NCI-H345 treated with DMSO at 0.1 percent for 48 hours (cell line): Measurements from ENCODE around the gene RGS17.
"Not testable (repeated sequence)": the region's sequence is repeated elsewhere in the genome, so short reads cannot be mapped to it uniquely, and the experiment has no call there.

ENCODE experiments used
- DNase-seq: peaks from one replicate; lab custom pipeline; 2025; ENCODE audit not compliant: unreplicated experiment; lab: John Stamatoyannopoulos, UW

RGS17 gene

DNA sequence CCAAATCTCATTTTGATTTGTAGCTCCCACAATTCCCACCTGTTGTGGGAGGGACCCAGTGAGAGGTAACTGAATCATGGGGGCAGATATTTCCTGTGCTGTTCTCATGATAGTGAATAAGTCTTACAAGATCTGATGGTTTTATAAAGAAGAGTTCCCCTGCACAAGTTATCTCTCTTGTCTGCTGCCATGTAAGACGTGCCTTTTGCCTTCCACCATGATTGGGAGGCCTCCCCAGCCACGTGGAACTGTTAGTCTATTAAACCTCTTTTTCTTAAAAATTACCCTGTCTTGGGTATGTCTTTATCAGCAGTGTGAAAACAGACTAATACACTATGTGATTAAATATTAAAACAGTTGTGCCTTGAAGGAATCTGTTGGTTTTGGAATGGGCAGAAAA, 131.5 kb downstream of the RGS17 start:
- DNase-seq, result not testable (repeated sequence)

GRCh38 chr6:152993847-152994246, 137.2 kb downstream of the RGS17 start:
- no peak for DNase-seq

DNA sequence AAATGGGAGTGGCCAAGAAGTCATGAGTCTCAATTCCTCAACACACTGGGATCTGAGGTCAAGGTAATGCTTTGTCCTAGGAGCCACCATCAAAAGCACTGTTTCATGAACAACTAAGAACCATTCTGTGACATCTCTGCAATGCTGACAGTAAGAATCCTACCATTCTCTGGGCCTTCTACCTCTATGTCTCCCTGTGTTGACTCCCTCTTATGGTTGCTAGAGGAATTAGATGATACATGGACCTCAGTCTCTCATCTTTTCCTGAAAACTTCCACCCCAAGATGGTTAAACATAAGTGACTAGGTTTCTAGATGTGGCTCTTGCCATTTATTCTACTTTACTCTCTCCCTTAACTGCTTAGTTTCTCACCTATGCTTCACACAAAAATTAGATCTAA, 137.7 kb downstream of the RGS17 start:
- no peak for DNase-seq

GRCh38 chr6:152986978-152987377, 144.1 kb downstream of the RGS17 start:
- no peak for DNase-seq

- DNase-seq, result not testable (repeated sequence)
Measured at GRCh38 chr6:152985300-152985699, 145.8 kb downstream of the RGS17 start.

- DNase-seq, result no peak
Measured at GRCh38 chr6:152984513-152984872, 146.6 kb downstream of the RGS17 start.

DNA sequence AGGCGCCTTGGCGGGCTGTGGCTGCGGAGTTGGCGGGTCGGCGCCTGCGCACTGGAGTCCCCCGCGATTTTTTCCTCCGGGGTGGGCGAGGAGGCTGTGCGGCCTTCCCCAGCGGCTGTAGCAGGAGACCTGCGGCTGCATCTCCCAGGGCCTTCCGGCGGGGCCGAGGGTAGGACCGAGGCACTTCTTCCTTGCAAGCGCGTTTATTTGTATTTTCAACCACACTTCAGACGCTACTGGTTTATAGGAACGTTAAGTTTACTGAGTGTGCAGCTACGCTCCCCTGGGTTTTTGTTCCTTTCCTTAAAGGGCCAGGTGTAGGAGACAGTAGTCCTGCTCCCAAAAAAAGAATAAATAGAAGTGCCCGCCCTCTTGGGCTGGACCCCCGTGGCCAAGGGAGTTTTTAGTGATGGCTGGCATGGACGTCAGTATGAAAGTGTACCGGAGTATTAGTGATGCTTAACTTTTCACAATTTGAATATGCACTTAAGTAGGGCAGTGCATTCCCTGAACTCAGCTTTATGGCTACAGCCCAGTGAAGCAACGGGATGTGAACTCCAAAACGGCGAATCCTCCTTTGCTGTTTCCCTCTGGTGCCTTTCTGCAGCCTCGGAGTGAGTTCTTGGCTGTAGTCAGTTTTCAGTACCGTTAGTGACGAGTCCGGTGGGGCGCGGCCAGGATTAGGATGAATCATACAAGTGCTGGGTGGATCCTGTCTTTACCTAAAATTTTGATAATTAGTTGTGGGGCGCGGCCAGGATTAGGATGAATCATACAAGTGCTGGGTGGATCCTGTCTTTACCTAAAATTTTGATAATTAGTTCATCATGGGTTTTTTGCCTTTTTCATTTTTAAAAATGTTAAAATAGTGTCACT, 147.2 kb downstream of the RGS17 start:
- DNase-seq, result peak; percentile 72

- peak; percentile 97 for DNase-seq
Measured at GRCh38 chr6:152982904-152983636, 148.0 kb downstream of the RGS17 start, which contains the start of gene FBXO5. TSS of gene FBXO5 (minus strand) at chr6:152983041. CDS start at chr6:152982959, 82 bp downstream.

DNA sequence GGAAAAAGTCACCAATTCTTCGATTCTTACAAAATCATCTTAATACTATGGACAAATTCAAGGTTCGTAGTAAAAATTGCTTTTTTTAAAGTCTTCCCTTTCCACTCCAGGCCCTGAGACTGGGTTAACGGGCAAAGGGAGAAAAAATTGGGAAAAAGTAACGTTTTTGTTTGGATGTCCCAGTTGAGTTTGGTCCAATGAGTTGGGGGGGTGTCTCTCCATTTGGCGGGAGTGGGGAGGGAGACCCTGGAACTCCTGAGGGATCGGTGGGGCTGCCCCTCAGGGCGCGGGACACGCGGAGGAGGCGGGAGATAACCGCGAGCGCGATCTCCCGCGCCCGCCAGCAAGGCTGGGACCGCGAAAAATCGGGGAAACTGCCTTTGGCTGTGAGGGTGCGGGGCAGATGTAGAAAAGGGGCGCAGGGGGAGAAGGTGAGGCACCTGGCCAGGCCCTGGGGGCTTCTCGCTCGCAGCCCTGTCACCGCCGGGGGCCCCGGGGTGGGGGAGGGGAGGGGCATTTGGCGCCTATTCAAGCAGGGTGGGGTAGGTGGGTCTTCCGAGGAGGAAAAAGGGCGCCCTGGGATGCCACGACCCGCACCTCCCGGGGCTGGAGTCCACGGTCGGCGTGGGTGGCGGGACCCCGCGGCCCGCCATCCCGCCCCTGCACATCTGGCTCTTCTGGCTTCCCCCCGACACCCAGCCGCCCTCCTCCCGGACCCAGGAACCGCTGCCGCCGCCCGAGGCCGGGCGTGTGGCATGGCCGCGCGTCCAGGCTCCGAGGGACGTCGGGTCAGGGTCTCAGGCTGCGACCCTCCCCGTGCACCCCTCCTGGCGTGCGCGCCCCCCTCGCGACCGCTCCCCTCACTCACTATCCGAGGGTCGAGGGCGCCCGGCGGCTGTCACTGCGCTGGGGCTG, 148.8 kb downstream of the RGS17 start:
- no peak for DNase-seq

DNA sequence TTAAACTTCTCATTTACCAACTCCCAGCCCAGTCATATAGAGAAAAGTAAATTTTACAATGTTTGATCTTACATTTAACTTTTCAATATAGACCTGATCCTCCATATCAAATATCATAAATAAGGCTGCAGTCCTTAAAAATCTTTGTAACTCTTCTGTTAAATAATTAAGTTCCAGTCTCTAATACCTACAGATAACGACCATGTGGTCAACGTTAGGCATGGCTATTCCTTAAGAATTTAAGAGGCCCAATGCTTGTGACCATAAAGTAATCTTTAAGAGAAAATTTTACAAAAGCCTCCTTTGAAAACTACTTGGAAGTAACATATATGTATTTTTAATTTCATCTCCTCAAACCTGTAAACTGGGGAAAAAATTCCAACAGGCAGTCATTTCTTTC, 149.9 kb downstream of the RGS17 start:
- no peak for DNase-seq

DNA sequence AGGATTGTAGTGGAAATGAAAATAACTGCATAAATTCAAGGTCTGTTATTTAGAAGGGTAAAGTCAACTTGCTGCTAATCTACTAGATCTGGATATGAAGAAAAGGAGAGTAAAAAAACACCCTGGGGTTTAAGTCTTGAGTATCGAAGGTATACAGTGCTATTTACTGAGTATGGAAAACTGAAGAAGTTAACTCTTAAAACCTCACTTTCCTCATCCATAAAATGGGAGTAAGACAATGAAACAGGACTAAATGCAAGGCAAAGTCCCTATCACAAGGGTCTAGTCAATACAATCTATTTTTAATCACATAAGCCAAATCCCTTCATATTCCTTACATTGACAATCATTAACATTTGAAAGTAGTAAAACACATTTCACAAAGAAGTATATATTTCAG, 150.4 kb downstream of the RGS17 start:
- no peak for DNase-seq

DNA sequence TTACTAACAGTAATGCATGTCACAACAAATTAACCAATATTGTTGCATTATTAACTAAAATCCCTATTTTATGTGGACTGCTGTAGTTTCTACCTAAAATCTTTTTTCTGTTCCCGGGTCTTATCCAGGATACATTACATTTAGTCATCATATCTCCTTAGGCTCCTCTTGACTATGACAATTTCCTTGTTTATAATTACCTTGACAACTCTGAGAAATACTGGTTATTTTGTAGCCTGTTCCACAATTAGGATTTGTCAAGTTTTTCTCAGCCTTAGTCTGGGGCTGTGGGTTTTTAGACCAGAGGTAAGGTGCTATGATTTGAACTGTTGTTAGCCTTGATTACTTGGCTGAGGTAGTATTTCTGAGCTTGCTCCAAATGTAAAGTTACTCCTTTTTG, 152.0 kb downstream of the RGS17 start:
- DNase-seq, result no peak

- no peak for DNase-seq
Measured at GRCh38 chr6:152978058-152978457, 153.0 kb downstream of the RGS17 start.

- no peak for DNase-seq
Measured at GRCh38 chr6:152977556-152977955, 153.5 kb downstream of the RGS17 start.

GRCh38 chr6:152976749-152977148, 154.3 kb downstream of the RGS17 start:
- DNase-seq, result no peak

GRCh38 chr6:152975204-152975915, 155.7 kb downstream of the RGS17 start:
- no peak for DNase-seq

DNA sequence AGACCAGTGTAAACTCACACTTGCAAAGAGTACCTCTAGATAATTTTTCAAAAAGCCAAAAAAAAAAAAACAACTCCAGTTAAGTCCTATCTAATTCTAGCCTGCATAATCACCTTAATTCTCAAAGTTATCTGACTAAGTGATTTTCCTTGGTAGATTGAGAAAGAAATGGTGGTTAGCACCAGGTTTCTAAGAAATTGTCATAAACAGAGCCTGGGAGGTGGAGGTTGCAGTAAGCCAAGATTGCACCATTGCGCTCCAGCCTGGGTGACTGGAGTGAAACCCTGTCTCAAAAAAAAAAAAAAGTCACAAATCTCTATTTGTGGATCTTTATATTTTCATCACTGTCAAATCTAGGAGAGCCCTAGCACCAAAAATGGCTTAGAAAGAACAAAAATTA, 157.2 kb downstream of the RGS17 start:
- no peak for DNase-seq

DNA sequence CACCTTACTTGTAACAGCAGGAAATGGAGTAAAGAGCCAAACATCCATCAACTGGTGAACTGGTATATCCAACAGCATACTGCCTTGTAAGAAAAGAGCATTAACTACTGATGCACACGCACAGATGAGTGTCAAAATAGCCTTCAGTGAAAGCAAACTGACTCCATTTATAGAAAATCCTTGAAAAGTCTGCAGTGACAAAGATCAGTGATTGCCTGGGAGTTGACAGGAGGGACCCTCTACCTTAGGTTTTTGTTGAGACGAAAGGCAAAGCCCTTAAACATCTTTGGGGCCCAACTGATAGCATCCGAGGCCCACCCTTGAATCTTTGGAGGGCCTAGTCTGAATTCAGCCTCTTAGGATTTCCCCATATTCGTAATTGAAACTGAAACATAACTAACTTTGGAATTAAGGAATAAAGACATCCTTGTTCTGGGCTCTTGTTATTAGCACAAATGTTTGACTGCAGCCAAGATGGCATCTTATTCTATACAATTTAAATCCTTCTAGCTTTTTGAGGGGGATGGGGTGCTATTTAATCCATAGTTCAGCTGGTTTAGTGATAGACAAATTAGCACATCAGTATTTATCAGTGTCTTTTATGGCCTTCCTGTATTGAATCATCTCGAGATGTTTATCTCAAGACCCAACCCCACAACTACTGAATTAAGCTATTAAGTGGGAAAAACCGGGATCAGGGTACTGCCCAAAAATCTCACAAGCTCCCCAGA, 161.2 kb downstream of the RGS17 start:
- no peak for DNase-seq

GRCh38 chr6:152966168-152966894, 164.8 kb downstream of the RGS17 start:
- not testable (repeated sequence) for DNase-seq
